SK-N-SH (cell line): ENCODE data around the gene MICAL1. TPM values are rescaled to one million over a fixed set of nuclear protein-coding genes. Genes with fewer than 3 reads are reported as not detected.

Source experiments
- CTCF ChIA-PET: fragments of 300-600, 350-600 bp; formaldehyde crosslinking; extraction: SDS; loops from one replicate; lab custom pipeline; 2021; lab: Yijun Ruan, JAX
- POLR2A ChIA-PET: fragments of 350-600 bp; sonication (Branson Sonifier 250); formaldehyde crosslinking; extraction: SDS; loops from one replicate; lab custom pipeline; 2020; ENCODE audit warnings: antibody characterized with exemption, inconsistent platforms; lab: Yijun Ruan, JAX
- DNase-seq: peaks from one replicate; pipeline ENCODE4 v3.0.0; 2012
- H2AFZ ChIP-seq: fragments of 200-600 bp; sonication (generic); 2 replicates; pipeline ENCODE4 v1.8.1; 2016; ENCODE audit warnings: antibody characterized with exemption, mild to moderate bottlenecking, low read depth
- H3F3A ChIP-seq: fragments of 200-600 bp; sonication (generic); replicated peaks from 2 replicates; pipeline ENCODE3; 2016; ENCODE audit warnings: antibody characterized with exemption, mild to moderate bottlenecking; ENCODE audit not compliant: insufficient read depth
- H3K27ac ChIP-seq, 2 experiments: fragments of 200-500 bp in 1 of 2; fragments of 200-600 bp in 1 of 2; sonication (Bioruptor generic) in 1 of 2; sonication (generic), shearing (Covaris generic) in 1 of 2; 2 replicates each; pipeline versions ENCODE4 v1.5.1 to v1.6.1; 2014 to 2016; ENCODE audit warnings: low read depth in 2 of 2, inconsistent platforms in 1 of 2, low read length in 1 of 2, mild to moderate bottlenecking in 1 of 2, mixed read lengths in 1 of 2
- H3K27me3 ChIP-seq: fragments of 200-600 bp; sonication (generic), shearing (Covaris generic); 2 replicates; pipeline ENCODE4 v1.6.1; 2016; ENCODE audit warnings: mixed run types; ENCODE audit not compliant: insufficient read depth
- H3K36me3 ChIP-seq, 2 experiments: fragments of 200-500 bp in 1 of 2; fragments of 200-600 bp in 1 of 2; sonication (Bioruptor generic) in 1 of 2; sonication (generic) in 1 of 2; replicated peaks in 1 of 2; 2 replicates each; pipeline versions ENCODE3 to v1.5.1; 2014 to 2016; ENCODE audit warnings: low read length in 1 of 2, mild to moderate bottlenecking in 1 of 2; ENCODE audit not compliant: insufficient read depth in 2 of 2, control insufficient read depth in 1 of 2
- H3K4me1 ChIP-seq, 2 experiments: fragments of 200-500 bp in 1 of 2; fragments of 200-600 bp in 1 of 2; sonication (Bioruptor generic) in 1 of 2; sonication (generic), shearing (Covaris generic) in 1 of 2; 2 replicates each; pipeline versions ENCODE4 v1.5.1 to v1.6.1; 2014 to 2016; ENCODE audit warnings: low read depth in 1 of 2, low read length in 1 of 2, mixed run types in 1 of 2; ENCODE audit not compliant: insufficient read depth in 2 of 2, control insufficient read depth in 1 of 2
- H3K4me2 ChIP-seq: fragments of 200-600 bp; sonication (generic), shearing (Covaris generic); 2 replicates; pipeline ENCODE4 v1.6.1; 2017; ENCODE audit warnings: mixed run types
- H3K4me3 ChIP-seq, 2 experiments: fragments of 200-500 bp in 1 of 2; fragments of 200-600 bp in 1 of 2; sonication (Bioruptor generic) in 1 of 2; sonication (generic), shearing (Covaris generic) in 1 of 2; 2 replicates each; pipeline versions ENCODE4 v1.5.1 to v1.8.1; 2014 to 2016; ENCODE audit warnings: low read depth in 2 of 2, inconsistent platforms in 1 of 2, low read length in 1 of 2, mild to moderate bottlenecking in 1 of 2, mixed read lengths in 1 of 2, moderate library complexity in 1 of 2
- H3K79me2 ChIP-seq: fragments of 200-600 bp; sonication (generic); 2 replicates; pipeline ENCODE4 v1.8.1; 2017; ENCODE audit warnings: mild to moderate bottlenecking; ENCODE audit not compliant: insufficient read depth
- H3K9ac ChIP-seq: fragments of 200-600 bp; sonication (generic); 2 replicates; pipeline ENCODE4 v1.6.1; 2017; ENCODE audit warnings: mixed run types
- H3K9me2 ChIP-seq: fragments of 200-600 bp; sonication (generic); 2 replicates; pipeline ENCODE4 v1.6.1; 2017; ENCODE audit warnings: mixed run types
- H3K9me3 ChIP-seq: fragments of 200-600 bp; sonication (generic); 2 replicates; pipeline ENCODE4 v1.6.1; 2017; ENCODE audit warnings: mixed run types, mild to moderate bottlenecking, moderate library complexity
- H4K20me1 ChIP-seq: fragments of 200-600 bp; sonication (generic); 2 replicates; pipeline ENCODE4 v1.6.1; 2017; ENCODE audit warnings: mild to moderate bottlenecking, mixed run types; ENCODE audit not compliant: insufficient read depth
- FOXM1 ChIP-seq: IDR thresholded peaks from 2 replicates; pipeline ENCODE4 v1.4.0; 2012; ENCODE audit warnings: low read depth, mild to moderate bottlenecking
- GABPA ChIP-seq: IDR thresholded peaks from 2 replicates; pipeline ENCODE4 v1.4.0; 2012; ENCODE audit warnings: low read depth, mild to moderate bottlenecking
- IRF3 ChIP-seq: fragments of 150-350 bp; IDR thresholded peaks from 2 replicates; pipeline ENCODE4 v1.6.1; 2016; ENCODE audit warnings: mild to moderate bottlenecking, low read depth, low read length
- NFIC ChIP-seq: IDR thresholded peaks from 2 replicates; pipeline ENCODE4 v1.4.0; 2012; ENCODE audit warnings: borderline replicate concordance
- RAD21 ChIP-seq: IDR thresholded peaks from 2 replicates; pipeline ENCODE4 v1.6.1; 2012; ENCODE audit warnings: mild to moderate bottlenecking, low read length
- RFX5 ChIP-seq: IDR thresholded peaks from 2 replicates; pipeline ENCODE4 v1.6.1; 2012; ENCODE audit warnings: mild to moderate bottlenecking, improper control_type of control experiment, low read length
- SMC3 ChIP-seq: IDR thresholded peaks from 2 replicates; pipeline ENCODE4 v1.6.1; 2012; ENCODE audit warnings: low read depth, low read length, improper control_type of control experiment
- USF2 ChIP-seq: fragments of 150-350 bp; IDR thresholded peaks from 2 replicates; pipeline ENCODE4 v1.6.1; 2017; ENCODE audit warnings: antibody characterized with exemption, low read length, low read depth, borderline replicate concordance
- ZBTB33 ChIP-seq: IDR thresholded peaks from 2 replicates; pipeline ENCODE4 v1.4.0; 2012; ENCODE audit warnings: low read depth, borderline replicate concordance
- WGBS: methylation state at CpG from one replicate; pipeline ENCODE4 v1.1.6; 2017; ENCODE audit warnings: low lambda C conversion rate; 5-methylcytosine and 5-hydroxymethylcytosine counted together
- polyA plus RNA-seq, 3 experiments: library from polyadenylated mRNA; depleted of rRNA; stranded (reverse); fragments of >200 nt; gene quantifications; 2 replicates each; pipeline ENCODE4 v1.2.3, GENCODE V29; 2012

MICAL1 gene
- polyA plus RNA-seq, 1 of the 3 experiments (the other 2 are of a cell fraction): 45.6 TPM

- no peaks in the 10 kb centered on the region for H3F3A ChIP-seq
- H3K36me3 ChIP-seq: no peaks in the 10 kb centered on the region
- no peaks in the 10 kb centered on the region for H3K79me2 ChIP-seq
- ChIA-PET CTCF (interaction anchor here (1.0 to 2.9 kb wide), 4 partner anchors 9 to 45 kb away, joined by 3 to 10 read pairs (median 4); partner anchors contain the start of gene CD164), POLR2A (no interaction called here)
- H3K9ac ChIP-seq: no peak overlapping the region
- H3K27me3 ChIP-seq: no peaks in the 10 kb centered on the region
- no peaks in the 10 kb centered on the region for H4K20me1 ChIP-seq
- no peak for TF ChIP-seq IRF3
- H3K9me3 ChIP-seq: no peaks in the 10 kb centered on the region
- H3K4me3 ChIP-seq: no peak overlapping the region
- WGBS: 56% methylated on average over 7 of the region's 7 CpGs
- no peak overlapping the region for H3K4me2 ChIP-seq
- H3K9me2 ChIP-seq: no peaks in the 10 kb centered on the region
- DNase-seq: no peak
- no peak overlapping the region for H2AFZ ChIP-seq
- H3K4me1 ChIP-seq: peaks cover 0 to 3% of the 10 kb centered on the region in 2 experiments; a peak in 1 of 4 replicates
- no peak overlapping the region for H3K27ac ChIP-seq
These were observed 26.6 kb downstream of the MICAL1 start for GRCh38 chr6:109428889-109429477.

GRCh38 chr6:109424946-109425345 lies 30.6 kb downstream of the MICAL1 start:
- Histone ChIP-seq H3K9me3 (no peaks in the 10 kb centered on the region), H3K79me2 (no peaks in the 10 kb centered on the region), H3K9me2 (no peaks in the 10 kb centered on the region), H3K27me3 (no peaks in the 10 kb centered on the region), H3K9ac (no peak overlapping the region), H3K27ac (no peak overlapping the region), H3K36me3 (no peaks in the 10 kb centered on the region), H3K4me2 (no peak overlapping the region), H3K4me1 (peaks cover 0 to 3% of the 10 kb centered on the region in 2 experiments; a peak in 1 of 4 replicates), H3K4me3 (no peak overlapping the region), H4K20me1 (no peaks in the 10 kb centered on the region), H2AFZ (no peak overlapping the region), H3F3A (no peaks in the 10 kb centered on the region)
- POLR2A ChIA-PET: no interaction called here
- 90% methylated on average over 2 of the region's 2 CpGs for WGBS
- TF ChIP-seq RAD21 (no peak), ZBTB33 (no peak), RFX5 (no peak), SMC3 (no peak), USF2 (no peak), GABPA (no peak), FOXM1 (no peak), NFIC (no peak)
- CTCF ChIA-PET: no interaction called here
- no peak for DNase-seq
